RPMI8226 (cell line): ENCODE data around the gene GLRA2.
A peak's percentile ranks its signal among the peaks of the same experiment; 100 is the strongest.
"Not testable (repeated sequence)": the region's sequence is repeated elsewhere in the genome, so short reads cannot be mapped to it uniquely, and the experiment has no call there.

Experiments used
- DNase-seq: peaks from one replicate; pipeline ENCODE4 v3.0.0-alpha.2; 2015

Gene GLRA2

DNA sequence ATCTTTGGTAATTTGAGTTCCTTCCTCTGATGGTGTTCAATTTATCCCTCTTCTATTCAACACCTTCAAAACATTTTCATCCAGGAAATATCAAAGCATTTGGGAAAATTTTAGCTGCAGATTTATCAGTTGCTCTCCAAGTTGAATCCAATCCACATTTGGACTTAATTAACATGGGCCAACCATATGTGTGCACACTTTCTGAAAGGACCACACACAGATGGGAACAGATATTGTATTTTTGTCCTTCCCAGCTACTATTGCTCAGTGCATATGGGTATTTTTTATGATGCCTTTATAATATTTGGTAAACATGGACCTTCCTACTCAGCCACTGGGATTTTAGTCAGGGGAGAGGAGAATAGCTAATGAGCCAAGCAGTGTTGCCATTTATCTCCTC is 65.2 kb downstream of the GLRA2 start:
- no peak for DNase-seq

DNA sequence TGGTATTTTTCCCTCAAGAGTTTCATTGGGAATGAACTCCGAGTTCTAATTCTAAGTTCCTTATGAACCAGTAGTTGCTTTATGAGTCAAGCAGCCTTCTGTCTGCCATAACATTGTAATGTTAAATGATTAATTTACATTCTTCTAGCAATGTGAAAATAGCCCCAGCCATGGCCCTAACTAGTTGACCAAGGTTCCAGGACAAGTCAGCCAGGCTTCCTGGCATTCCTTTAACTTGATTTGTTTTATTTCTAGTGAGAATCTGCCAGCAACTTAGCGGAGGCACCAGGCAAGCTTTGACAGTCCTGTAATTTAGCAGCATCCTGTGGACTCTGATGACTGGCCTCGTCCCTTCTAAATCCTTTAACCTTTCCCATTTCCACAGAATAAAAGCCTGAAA is 69.0 kb downstream of the GLRA2 start:
- DNase-seq: no peak

DNA sequence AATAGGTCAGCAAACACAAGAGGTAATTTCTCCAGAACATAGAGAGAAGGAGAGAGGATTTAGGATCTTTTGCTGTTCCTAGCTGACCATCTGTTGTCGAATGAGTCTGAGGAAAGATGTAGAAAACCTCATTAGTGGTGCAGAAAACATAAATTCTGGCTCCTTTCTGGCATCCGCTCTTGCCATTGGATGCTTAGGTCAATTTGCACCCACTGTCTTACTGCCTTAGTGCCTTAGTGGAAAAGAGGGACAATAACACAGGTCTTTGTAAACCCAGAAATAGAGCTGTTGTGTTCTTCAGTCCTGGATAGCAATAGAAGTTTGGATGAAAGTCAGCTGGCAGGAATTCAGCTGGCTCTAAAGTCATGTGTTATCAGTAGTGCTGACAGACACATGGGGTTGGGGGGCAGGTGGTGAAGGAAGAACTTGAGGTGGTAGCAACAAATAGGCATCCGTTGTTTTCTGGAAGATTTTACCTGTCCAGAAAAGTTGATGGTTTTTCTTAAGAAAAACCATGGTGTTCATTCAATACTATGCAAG is 78.2 kb downstream of the GLRA2 start:
- no peak for DNase-seq

DNA sequence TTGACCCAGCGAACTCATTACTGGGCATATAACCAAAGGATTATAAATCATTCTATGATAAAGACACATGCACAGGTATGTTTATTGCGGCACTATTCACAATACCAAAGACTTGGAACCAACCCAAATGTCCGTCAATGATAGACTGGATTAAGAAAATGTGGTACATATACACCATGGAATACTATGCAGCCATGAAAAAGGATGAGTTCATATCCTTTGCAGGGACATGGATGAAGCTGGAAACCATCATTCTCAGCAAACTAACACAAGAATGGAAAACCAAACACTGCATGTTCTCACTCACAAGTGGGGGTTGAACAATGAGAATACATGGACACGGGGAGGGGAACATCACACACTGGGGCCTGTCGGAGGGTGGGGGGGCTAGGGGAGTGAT is 83.1 kb downstream of the GLRA2 start:
- not testable (repeated sequence) for DNase-seq

DNA sequence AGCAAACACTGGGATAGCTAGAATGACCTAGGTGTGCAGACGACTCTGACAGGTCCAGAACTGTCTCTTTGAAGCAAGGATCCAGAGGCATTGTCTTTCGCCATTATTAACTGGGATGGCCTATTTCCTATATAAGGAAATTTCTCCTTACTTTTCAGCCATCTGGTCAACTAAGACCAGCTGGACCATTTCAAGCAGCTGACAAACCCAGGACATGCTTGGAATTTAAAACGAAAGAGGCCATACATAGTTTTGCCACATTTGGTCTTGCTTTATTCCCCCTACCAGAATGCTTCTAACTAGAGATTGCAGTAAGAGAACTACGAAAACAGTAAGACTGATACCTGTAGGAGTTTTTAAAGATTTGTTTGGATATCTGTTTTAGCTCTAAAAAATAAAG is 87.0 kb downstream of the GLRA2 start:
- no peak for DNase-seq

DNA sequence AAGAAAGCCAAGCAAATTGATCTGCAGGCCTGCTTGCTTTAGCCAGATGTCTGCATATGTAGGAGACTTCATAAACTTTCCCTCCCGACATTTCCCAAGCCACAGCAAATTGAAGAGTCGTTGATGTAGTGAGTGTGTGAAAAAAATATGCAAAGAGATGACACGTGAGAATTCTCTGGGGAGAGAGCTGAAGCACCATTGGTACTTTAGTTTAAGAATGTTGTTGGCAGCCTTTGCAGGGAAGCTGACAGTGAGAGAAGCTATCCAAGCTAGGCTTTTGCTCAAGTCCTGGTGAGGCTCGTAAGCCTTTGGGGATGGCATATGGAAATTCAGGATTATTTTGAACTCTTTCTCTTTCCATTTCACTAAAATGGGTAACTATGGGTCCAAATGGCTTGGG is 87.5 kb downstream of the GLRA2 start:
- no peak for DNase-seq

DNA sequence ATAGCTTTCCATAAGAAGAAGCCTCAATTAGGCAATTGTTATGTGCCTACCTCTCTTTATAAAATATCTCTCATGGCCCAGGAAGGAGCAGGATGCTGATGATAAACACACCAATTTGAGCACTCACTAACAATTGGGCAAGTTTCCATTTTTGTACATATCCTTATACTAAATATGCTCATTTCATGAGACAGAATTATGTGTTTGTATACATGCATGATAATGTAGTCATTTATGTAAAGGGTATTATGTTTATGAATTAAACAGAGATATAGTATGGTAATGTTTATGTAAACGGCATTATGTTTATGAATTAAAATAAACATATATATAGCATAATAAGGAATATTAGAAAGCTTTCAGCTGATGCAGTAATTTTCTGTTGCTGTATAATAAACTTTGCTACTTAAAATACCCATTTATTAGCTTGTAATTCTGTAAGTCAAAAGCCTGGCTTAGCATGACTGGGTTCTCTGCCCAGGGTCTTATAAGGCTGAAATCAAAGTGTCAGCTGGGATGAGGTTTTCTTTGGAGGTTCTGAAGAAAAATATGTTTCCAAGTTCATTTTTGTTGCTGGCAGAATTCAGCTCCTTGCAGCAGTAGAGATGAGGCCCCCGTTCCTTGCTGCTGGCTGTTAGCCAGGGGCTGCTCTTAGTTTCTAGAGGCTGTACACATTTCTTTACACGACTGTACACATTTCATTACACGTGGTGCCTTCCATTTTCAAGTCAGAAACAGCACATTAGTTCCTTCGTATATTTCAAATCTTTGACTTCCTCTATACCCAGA is 89.0 kb downstream of the GLRA2 start:
- no peak for DNase-seq

DNA sequence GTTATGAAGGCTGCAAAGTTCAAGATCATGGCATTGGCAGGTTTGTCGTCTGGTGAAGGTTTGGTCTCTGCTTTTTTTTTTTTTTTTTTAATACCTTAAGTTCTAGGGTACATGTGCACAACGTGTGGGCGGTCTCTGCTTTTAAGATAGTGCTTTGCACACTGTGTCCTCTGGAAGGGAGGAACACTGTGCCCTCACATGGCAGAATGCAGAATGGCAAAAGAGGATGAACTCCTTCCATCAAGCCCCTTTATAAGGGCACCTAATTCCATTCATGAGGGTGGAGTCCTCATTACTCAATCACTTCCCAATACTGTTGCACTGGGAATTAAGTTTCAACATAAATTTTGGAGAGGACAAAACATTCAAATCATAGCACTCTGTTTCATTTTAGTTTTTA is 101.4 kb downstream of the GLRA2 start:
- no peak for DNase-seq

DNA sequence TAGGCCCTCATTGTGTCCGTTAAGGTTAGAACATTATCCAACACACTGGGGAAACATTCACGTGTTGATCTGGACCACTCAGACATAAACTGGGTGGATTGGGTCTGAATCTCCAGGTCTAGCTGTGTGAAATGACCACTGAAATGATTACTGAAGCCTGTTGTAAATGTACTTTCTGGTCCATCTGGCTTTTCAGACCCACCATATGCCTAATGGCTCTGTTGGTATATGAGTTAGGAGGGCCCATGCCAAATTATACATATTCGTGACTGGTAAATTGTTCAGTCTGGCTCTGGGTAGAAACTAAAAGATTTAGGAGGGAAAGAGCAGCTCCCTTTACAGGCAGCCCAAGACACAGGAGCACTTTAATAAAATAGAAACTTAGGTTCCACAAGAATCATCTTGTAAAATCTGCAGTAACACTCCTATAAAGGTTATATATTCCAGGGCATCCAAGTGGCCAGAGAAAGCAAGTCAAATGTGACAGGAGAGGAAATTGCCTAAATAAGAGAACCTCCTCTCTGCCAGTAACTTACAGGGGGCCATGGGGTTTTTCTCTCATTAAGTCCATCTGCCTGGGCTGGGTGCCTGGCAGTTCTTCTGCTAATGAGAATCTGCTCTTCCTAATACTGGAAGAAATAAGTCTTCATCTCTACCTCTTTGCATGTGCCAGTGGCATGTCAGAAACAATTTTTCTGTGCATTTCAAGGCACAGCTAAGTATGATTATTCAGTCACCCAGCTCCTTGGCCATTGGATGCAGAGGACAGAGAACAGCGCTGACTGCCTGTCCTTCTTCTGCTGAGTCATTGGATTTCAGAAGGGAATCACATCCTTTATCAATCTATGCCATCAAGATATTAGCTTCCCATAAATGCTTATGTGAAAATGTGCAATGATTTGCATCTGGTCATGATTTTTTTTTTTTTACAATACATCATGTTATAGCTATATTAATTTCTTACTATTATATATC is 112.6 kb downstream of the GLRA2 start:
- no peak for DNase-seq

DNA sequence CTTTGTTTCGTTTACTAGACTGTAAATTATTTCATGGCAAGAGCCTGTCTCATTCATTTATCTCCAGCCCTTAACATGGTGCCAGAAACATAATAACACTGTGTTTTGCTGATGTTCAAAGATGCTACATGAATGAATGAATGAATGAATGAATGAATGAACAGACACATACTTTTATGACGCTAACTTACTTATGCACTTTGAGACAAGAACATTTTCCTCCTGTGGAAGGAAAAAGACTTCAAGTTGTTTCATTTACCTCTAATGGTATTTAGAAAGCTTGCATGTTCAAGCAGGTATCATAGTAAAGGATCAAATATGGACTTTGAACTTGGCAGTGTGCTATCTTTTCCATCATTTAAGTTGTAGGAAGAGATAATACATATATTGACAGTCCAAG is 131.6 kb downstream of the GLRA2 start:
- no peak for DNase-seq

DNA sequence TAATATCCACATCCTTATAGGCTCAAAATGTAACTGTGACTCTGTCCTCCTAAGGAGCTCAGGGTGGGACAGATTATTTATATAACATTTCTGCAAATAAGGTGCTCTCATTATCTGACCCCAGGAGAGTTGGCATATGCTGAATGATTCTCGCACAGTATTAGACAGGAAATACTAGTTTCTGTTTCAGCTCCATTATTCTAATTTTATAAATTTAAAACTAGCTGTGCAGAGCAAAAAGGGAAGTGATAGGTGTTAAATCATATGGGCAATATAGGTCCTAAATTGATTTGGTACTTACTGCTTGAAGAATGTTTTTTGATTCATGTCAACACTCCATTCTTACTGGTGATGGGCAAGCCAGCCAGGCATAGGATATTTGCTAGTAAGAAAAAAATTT is 141.5 kb downstream of the GLRA2 start:
- no peak for DNase-seq

DNA sequence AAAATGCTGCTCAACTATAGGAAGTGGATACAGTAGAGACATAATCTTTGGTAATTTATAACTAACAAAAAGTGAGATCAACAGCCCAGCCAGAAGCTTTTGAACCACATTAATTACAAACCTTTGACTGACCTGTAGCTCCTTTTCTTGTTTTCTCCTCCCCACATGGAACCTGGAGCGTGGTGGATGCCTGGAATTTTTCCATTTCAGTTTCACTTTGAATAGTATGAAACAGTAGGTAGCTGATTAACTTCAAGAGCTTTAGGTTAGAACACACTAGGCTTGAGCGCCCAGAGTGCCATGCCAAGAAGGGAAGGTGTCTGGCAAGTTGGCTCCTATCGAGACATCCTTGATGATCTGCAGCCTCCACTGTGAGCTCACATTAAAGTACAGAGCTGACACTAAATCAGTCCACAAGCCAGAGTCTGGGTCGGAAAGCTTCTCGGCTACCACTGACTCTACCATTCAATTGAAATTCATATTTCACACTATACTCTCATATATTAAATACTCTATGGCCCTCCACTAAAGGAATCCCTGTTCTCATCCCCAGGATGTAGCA is 143.4 kb downstream of the GLRA2 start:
- no peak for DNase-seq

DNA sequence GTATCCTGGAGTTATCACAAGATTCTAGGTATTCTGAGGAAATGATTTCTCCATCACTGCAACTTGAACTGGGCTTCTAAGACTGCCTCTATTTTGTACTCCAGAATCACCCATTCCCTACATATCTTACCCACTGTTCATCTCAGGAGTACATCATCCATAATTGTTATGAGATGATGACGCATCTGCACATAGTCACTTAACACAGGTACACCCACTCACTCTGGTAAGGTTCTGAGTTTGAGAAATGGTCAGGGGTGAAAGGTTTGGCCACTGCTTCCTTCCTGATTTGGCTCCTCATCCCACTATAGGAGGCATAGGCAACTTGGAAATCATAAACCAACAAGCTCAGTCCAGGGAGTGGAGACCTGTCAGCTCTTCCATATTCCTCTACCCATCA is 143.9 kb downstream of the GLRA2 start:
- no peak for DNase-seq

DNA sequence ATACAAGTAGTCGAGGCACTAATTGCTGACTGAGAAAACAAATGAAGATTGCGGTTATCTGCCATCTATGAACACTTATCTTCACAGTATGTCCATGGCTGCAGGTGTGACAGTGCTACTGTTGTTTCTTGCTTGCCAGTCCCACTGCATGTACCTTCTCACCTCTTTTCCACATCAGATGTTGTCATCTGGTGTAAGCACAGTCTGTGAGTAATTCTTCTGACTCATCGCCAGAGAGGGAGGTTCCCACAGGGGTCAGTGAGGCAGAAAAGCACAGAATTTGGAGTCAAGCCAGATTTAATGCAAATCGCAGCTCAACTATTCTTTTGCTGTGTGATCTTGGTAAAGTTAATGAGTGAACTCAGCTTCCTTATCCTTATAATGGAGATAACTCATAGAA is 144.4 kb downstream of the GLRA2 start:
- peak; percentile 3 for DNase-seq

DNA sequence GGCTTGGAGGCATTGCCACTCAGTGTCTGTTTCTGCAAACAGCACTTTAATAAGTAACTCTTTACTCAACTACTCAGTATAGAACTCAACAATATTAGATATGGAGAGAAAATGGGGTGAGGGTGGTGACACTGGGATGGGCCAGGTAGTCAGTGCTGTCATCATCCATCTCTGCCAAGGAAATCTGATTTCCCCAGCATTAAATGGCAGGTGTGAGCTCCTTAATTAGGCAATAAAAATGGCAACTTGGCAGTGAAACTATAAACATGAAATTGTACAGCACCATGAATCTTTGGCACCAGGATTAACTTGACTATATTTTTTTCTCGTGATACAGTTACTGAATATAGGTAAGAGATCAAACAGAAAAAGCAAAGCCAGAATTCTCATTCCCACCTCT is 146.2 kb downstream of the GLRA2 start:
- no peak for DNase-seq

DNA sequence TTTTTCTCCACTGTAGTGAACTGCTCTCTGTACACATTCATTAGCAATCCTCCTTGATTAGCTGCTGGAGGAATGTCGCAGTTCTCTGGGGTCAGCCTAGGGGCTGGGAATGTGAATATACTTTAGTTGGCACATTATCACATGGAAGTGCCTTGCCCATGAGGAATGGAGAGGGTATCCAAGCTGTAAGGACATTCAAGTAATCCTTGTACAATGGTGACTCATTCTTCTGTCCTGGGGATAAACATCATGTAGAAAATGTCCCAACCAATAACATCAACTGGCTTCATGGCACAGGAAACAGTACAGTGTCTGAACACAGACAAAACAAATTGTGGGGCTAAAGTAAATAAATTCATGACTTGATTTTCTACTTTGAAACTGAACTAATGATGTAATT is 147.1 kb downstream of the GLRA2 start:
- no peak for DNase-seq

DNA sequence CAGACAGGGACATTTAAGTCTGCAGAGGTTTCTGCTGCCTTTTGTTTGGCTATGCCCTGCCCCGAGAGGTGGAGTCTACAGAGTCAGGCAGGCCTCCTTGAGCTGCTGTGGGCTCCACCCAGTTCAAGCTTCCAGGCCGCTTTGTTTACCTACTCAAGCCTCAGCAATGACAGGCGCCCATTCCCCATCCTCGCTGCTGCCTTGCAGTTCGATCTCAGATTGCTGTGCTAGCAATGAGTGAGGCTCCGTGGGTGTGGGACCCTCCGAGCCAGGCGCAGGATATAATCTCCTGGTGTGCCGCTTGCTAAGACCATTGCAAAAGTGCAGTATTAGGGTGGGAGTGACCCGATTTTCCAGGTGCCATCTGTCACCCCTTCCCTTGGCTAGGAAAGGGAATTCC is 159.0 kb downstream of the GLRA2 start:
- DNase-seq: not testable (repeated sequence)

DNA sequence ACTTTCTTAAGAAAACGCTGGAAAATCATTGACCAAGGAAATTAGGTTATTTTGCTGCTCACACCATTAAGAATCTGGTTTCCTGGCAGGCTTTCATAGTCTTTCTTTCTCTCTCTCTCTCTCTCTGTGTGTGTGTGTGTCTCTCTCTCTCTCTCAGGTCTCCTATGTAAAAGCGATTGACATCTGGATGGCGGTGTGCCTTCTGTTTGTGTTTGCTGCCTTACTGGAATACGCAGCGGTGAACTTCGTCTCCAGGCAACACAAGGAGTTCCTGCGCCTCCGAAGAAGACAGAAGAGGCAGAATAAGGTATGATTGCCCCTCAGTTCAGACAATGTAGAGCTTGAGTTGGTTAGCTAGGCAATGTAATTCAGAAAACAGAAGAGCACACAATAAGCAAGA is 161.2 kb downstream of the GLRA2 start:
- no peak for DNase-seq

DNA sequence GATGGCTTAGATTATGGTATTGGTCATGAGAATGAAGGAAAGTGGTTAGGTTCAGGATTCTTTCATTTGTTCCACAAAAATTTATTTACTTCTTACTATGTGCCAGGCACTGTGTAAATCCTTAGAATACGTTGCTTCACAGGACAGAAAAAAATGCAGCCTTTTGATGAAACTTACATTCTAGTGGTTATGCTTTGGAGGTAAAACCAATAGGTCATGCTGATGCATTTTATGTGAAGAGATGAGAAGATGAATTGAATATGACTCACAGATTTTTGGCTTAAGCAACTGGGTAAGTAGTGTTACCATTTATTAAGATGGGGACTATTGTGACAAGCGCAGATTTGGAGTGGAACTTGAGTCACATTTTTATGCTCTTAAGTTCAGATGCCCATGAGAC is 165.3 kb downstream of the GLRA2 start:
- DNase-seq: no peak

DNA sequence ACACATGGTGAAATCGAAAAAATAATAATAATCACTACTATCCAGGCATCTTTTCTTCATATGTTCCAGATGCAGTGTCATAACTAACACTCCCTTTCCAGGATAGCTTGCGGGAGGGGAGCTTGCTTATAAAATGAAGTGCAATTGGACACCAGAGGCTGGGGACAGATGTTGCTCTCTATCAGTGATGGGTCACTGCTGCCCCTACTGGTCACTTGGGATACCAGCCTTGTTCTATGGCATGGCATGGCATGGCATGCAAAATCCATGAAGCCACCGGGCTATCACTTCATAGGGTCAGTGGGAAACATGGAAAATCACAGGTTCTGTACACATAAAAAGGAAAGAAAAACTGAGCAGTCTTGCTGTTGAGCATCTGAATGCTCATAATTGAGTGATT is 168.1 kb downstream of the GLRA2 start:
- DNase-seq: peak; percentile 52

DNA sequence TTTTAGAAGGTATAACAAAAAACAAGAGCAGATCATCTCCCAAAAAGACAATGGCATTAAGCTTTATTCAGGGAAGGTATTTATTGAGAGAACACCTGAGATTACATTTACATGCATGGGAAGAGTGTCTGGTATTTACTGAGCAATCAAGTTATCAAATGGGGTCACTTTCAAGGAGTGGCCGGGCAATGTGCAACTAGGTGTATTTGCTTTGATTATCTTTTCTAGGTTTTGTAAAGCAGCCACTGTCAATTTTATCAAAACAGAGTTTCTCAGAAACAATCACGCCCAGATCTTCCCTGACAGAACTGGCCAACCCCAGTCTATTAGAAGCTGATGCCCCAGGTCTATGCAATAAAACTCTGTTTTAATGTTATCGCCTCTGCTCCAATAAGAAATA is 169.5 kb downstream of the GLRA2 start:
- DNase-seq: no peak

DNA sequence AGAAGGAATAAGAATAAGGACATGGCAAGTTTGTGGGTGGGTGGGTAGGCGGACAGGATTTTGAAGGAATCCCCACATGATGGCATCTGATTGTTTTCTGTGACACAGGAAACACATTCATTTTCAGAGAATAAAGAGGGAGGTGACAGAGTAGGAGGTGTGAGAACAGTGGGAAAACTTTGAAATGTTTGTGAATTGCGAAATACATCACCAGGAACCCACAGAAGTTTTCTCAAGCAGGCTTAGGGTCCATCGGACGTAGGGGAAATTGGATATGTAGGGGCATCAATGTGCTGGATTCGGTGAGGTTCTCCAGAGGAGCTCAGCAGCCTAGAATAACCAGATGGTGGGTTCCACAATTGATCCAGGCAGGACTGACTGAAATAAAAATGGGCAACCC is 171.6 kb downstream of the GLRA2 start:
- DNase-seq: no peak

DNA sequence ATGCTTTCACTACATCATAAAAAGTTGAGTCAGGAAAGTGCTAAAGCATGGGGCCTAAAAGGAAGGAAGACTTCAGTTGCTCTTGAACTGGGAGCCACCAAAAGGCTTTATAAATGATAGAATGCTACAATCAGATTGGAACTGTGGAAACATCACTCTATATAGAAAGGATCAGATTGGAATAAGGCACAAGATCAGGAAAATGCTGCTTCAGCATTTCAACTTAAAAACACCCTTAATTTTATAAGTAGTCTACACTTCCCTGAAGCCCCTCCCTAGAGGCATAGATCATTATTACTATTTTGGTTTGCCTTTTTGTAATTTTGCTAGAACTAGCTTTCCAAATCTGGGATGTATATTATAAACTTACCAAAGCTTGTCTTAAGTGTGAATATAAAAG is 172.8 kb downstream of the GLRA2 start:
- no peak for DNase-seq

DNA sequence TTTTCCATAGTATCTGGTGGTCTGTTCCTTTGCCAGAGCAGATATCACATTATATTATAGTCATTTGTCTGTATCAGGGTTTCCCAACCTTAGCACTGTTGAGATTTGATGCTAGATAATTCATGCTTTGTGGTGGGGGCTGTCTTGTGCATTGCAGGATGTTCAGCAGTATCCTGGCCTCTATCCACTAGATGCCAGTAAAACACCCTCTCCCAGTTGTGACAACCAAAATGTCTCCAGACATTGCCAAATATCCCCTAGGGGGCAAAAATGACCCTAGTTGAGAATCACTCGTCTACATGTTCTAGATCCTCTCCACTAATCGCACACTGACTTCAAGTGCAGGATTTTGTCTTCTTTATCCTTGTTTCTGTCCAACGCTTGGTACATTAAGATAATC is 182.8 kb downstream of the GLRA2 start:
- no peak for DNase-seq
